ENCODE results near the gene GCSH. TPM values are rescaled to one million over a fixed set of nuclear protein-coding genes. Genes with fewer than 3 reads are reported as not detected.

Gene GCSH
- total RNA-seq, 1 experiment from 2014 or later, result 44.5 TPM

GRCh38 chr16:81071805-81072204 is 24.4 kb downstream of the GCSH start:
- Histone ChIP-seq H3K9me3 (no peaks in the 10 kb centered on the region), H3K36me3 (no peaks in the 10 kb centered on the region), H3K27me3 (no peaks in the 10 kb centered on the region), H3K4me3 (no peak overlapping the region)
- DNase-seq, result no peak

- no peak for DNase-seq
- Histone ChIP-seq H3K36me3 (no peaks in the 10 kb centered on the region), H3K27me3 (no peaks in the 10 kb centered on the region), H3K9me3 (no peaks in the 10 kb centered on the region), H3K4me3 (no peak overlapping the region)
These were observed 25.2 kb downstream of the GCSH start for GRCh38 chr16:81070979-81071378.

- DNase-seq, result no peak
- Histone ChIP-seq H3K9me3 (no peaks in the 10 kb centered on the region), H3K36me3 (no peaks in the 10 kb centered on the region), H3K27me3 (no peaks in the 10 kb centered on the region), H3K4me3 (no peak overlapping the region)
These were observed 27.1 kb downstream of the GCSH start for GRCh38 chr16:81069063-81069462.

GRCh38 chr16:81067166-81067565 is 29.0 kb downstream of the GCSH start:
- Histone ChIP-seq H3K9me3 (no peaks in the 10 kb centered on the region), H3K27me3 (no peaks in the 10 kb centered on the region), H3K36me3 (no peaks in the 10 kb centered on the region), H3K4me3 (no peak overlapping the region)
- DNase-seq, result no peak

GRCh38 chr16:81066681-81067080 is 29.5 kb downstream of the GCSH start:
- Histone ChIP-seq H3K9me3 (no peaks in the 10 kb centered on the region), H3K4me3 (no peak overlapping the region), H3K36me3 (no peaks in the 10 kb centered on the region), H3K27me3 (no peaks in the 10 kb centered on the region)
- no peak for DNase-seq

- no peak overlapping the region for H3K4me3 ChIP-seq
- H3K9me3 ChIP-seq, result no peaks in the 10 kb centered on the region
- no peak for DNase-seq
- no peaks in the 10 kb centered on the region for H3K27me3 ChIP-seq
- H3K36me3 ChIP-seq, result no peaks in the 10 kb centered on the region
These were observed 34.2 kb downstream of the GCSH start for GRCh38 chr16:81061871-81062608.

- no peak overlapping the region for H3K4me3 ChIP-seq
- no peaks in the 10 kb centered on the region for H3K36me3 ChIP-seq
- H3K27me3 ChIP-seq, result no peaks in the 10 kb centered on the region
- no peaks in the 10 kb centered on the region for H3K9me3 ChIP-seq
- DNase-seq, result no peak
These were observed 34.9 kb downstream of the GCSH start for GRCh38 chr16:81061307-81061640.

GRCh38 chr16:81060576-81061306 is 35.5 kb downstream of the GCSH start:
- no peak for DNase-seq
- no peak overlapping the region for H3K4me3 ChIP-seq
- no peaks in the 10 kb centered on the region for H3K27me3 ChIP-seq
- H3K36me3 ChIP-seq, result no peaks in the 10 kb centered on the region
- no peaks in the 10 kb centered on the region for H3K9me3 ChIP-seq

- no peaks in the 10 kb centered on the region for H3K27me3 ChIP-seq
- H3K4me3 ChIP-seq, result no peak overlapping the region
- no peaks in the 10 kb centered on the region for H3K36me3 ChIP-seq
- DNase-seq, result no peak
- H3K9me3 ChIP-seq, result peaks cover 5% of the 10 kb centered on the region; the same call in 1 of the 2 replicates
These were observed 42.4 kb downstream of the GCSH start for GRCh38 chr16:81053761-81054160.

- no peak for DNase-seq
- Histone ChIP-seq H3K36me3 (peaks cover 3% of the 10 kb centered on the region), H3K27me3 (no peaks in the 10 kb centered on the region), H3K4me3 (no peak overlapping the region), H3K9me3 (no peaks in the 10 kb centered on the region)
These were observed 53.4 kb downstream of the GCSH start for GRCh38 chr16:81042821-81043220.

GRCh38 chr16:81041696-81042095 is 54.5 kb downstream of the GCSH start:
- peaks cover 3% of the 10 kb centered on the region for H3K36me3 ChIP-seq
- H3K9me3 ChIP-seq, result no peaks in the 10 kb centered on the region
- H3K4me3 ChIP-seq, result no peak overlapping the region
- no peak for DNase-seq
- no peaks in the 10 kb centered on the region for H3K27me3 ChIP-seq

- Histone ChIP-seq H3K9me3 (no peaks in the 10 kb centered on the region), H3K4me3 (no peak overlapping the region), H3K27me3 (no peaks in the 10 kb centered on the region), H3K36me3 (peaks cover 3% of the 10 kb centered on the region; the same call in 1 of the 2 replicates)
- no peak for DNase-seq
These were observed 55.4 kb downstream of the GCSH start for GRCh38 chr16:81040842-81041241.

GRCh38 chr16:81040131-81040530 is 56.1 kb downstream of the GCSH start:
- Histone ChIP-seq H3K27me3 (no peaks in the 10 kb centered on the region), H3K36me3 (peaks cover 3% of the 10 kb centered on the region; the same call in 1 of the 2 replicates), H3K4me3 (no peak overlapping the region), H3K9me3 (no peaks in the 10 kb centered on the region)
- no peak for DNase-seq

- Histone ChIP-seq H3K4me3 (peak overlapping the region; percentile 47), H3K9me3 (no peaks in the 10 kb centered on the region), H3K36me3 (0 out of 2 replicates have a peak, but pooled peaks cover 2% of the 10 kb centered on the region), H3K27me3 (no peaks in the 10 kb centered on the region)
- DNase-seq, result no peak
These were observed 59.3 kb downstream of the GCSH start for GRCh38 chr16:81036751-81037350.

- H3K4me3 ChIP-seq, result peak overlapping the region; percentile 47
- peak; percentile 6 for DNase-seq
- no peaks in the 10 kb centered on the region for H3K27me3 ChIP-seq
- H3K36me3 ChIP-seq, result no peaks in the 10 kb centered on the region
- H3K9me3 ChIP-seq, result no peaks in the 10 kb centered on the region
These were observed 60.0 kb downstream of the GCSH start for GRCh38 chr16:81035975-81036750.

- H3K4me3 ChIP-seq, result peak within 1 kb of the TSS; percentile 47
- peak; percentile 71 for DNase-seq
- H3K36me3 ChIP-seq, result no peaks in the 10 kb centered on the region
- H3K9me3 ChIP-seq, result no peaks in the 10 kb centered on the region
- no peaks in the 10 kb centered on the region for H3K27me3 ChIP-seq
These were observed 60.7 kb downstream of the GCSH start, which contains the start of gene ATMIN for GRCh38 chr16:81035398-81035974. Gene ATMIN (plus strand): TSS chr16:81035842. CDS start chr16:81035871, 29 bp downstream.
